Progenitor cell of endocrine pancreas (in vitro differentiated cells): ENCODE results near the gene C20orf144. TPM values are rescaled to one million over a fixed set of nuclear protein-coding genes. Genes with fewer than 3 reads are reported as not detected.

Source experiments
- DNase-seq: peaks from one replicate; pipeline ENCODE4 v3.0.0; 2021; ENCODE audit warnings: low spot score; ENCODE audit not compliant: unreplicated experiment
- H3K27ac Mint-ChIP-seq: 2 replicates; pipeline ENCODE4 v1.8.0; 2021; ENCODE audit warnings: mild to moderate bottlenecking, moderate library complexity, mixed read lengths
- H3K27me3 Mint-ChIP-seq: 2 replicates; pipeline ENCODE4 v1.8.0; 2021; ENCODE audit warnings: mixed read lengths
- H3K36me3 Mint-ChIP-seq: 2 replicates; pipeline ENCODE4 v1.8.0; 2022; ENCODE audit warnings: mixed read lengths; ENCODE audit not compliant: insufficient read depth
- H3K4me1 Mint-ChIP-seq: 2 replicates; pipeline ENCODE4 v1.8.0; 2021; ENCODE audit warnings: low read depth, mixed read lengths
- H3K4me3 Mint-ChIP-seq: 2 replicates; pipeline ENCODE4 v1.8.0; 2021; ENCODE audit warnings: low read depth, mild to moderate bottlenecking, moderate library complexity, mixed read lengths
- H3K9me3 Mint-ChIP-seq: 2 replicates; pipeline ENCODE4 v1.8.0; 2021; ENCODE audit warnings: low read depth, mixed read lengths
- CTCF ChIP-seq: fragments of 200-600 bp; sonication (generic); IDR thresholded peaks from one replicate; pipeline ENCODE4 v1.5.0; 2021; ENCODE audit warnings: antibody characterized with exemption, mild to moderate bottlenecking; ENCODE audit not compliant: unreplicated experiment
- total RNA-seq: library from RNA; stranded (reverse); gene quantifications from 2 replicates; pipeline ENCODE4 v1.2.1, GENCODE V29; 2021

Gene C20orf144
- total RNA-seq, 1 donor from 2014 or later: not detected

GRCh38 chr20:33685328-33686099, 23.4 kb downstream of the C20orf144 start:
- H3K27ac Mint-ChIP-seq: peak overlapping the region; percentile 80
- peak; percentile 50 for DNase-seq
- TF ChIP-seq CTCF: peak; percentile 11
- H3K27me3 Mint-ChIP-seq: no peaks in the 10 kb centered on the region
- H3K9me3 Mint-ChIP-seq: no peaks in the 10 kb centered on the region
- H3K4me3 Mint-ChIP-seq: peak overlapping the region; percentile 77
- H3K36me3 Mint-ChIP-seq: peaks cover 2% of the 10 kb centered on the region
- peaks cover 17% of the 10 kb centered on the region for H3K4me1 Mint-ChIP-seq

DNA sequence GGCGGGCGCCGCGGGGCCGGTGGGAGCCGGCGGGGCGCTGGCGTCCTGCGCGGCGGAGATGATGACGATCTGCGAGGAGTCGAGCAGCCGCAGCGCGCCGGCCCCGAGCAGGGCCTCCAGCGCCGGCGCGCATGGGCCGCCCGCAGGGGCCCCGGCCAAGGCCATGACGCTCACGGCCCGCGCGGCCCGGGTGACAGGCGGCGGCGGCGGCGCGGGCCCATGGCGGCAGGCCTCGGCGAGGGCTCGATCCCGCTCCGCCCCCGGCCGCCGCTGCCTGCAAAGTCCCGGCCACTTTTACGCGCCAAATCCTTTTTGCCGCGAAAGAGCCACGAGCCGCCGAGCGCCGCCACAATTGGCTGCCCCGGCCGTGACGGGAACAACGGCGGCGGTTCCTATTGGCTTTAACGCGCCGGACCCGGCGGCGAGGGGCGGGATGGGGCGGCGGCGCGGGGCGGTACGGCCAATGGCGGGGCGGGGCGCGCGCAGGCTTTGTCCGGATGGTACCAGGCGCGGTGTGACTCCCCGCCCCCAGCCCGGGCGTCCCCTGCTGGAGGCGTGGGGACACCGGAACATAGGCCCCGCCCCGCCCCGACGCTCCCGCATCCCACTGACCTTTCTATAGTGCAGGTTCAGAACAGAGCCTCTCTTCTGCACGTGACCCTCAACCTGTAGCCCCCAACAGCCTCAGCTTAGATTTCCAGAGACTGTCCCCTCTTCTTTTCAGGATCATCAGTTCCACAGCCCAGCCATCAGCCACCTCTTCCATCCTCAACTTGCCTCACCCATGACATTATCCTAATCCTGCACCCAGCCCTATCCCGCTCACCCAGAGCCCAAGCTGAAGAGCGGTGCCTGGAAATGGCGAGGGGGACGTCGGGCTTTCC, 24.2 kb downstream of the C20orf144 start, which contains the start of gene E2F1:
Gene E2F1, minus strand, starts transcription at position 286 of the 884 bp plus-strand sequence. Its CDS starts 121 bp downstream, at position 165.
- TF ChIP-seq CTCF: peak; percentile 53
- peak within 1 kb of the TSS; percentile 77 for H3K4me3 Mint-ChIP-seq
- peaks cover 2% of the 10 kb centered on the region for H3K36me3 Mint-ChIP-seq
- peak within 1 kb of the TSS; percentile 80 for H3K27ac Mint-ChIP-seq
- H3K27me3 Mint-ChIP-seq: no peaks in the 10 kb centered on the region
- peaks cover 17% of the 10 kb centered on the region for H3K4me1 Mint-ChIP-seq
- no peaks in the 10 kb centered on the region for H3K9me3 Mint-ChIP-seq
- peak; percentile 100 for DNase-seq

DNA sequence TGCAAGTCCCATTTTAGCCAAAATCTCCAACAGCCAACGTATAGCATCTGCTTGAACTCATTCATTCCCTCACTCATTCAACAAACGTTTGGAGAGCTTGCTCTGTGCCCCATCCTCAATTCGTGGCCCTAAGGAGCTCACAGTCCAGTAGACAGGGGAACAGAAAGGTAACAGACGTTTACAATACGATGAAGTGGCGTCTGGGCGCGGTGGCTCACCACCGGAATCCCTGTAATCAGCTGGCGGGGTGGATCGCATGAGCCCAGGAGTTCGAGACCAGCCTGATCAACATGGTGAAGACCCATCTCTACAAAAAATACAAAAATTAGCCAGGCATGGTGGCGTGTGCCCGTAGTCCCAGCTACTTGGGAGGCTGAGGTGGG, 24.8 kb downstream of the C20orf144 start:
- Mint-ChIP-seq H3K4me1 (peaks cover 17% of the 10 kb centered on the region), H3K4me3 (peak overlapping the region; percentile 73), H3K9me3 (no peaks in the 10 kb centered on the region), H3K27me3 (no peaks in the 10 kb centered on the region), H3K27ac (peak overlapping the region; percentile 16), H3K36me3 (peaks cover 2% of the 10 kb centered on the region)
- DNase-seq: no peak
- TF ChIP-seq CTCF: no peak

- Mint-ChIP-seq H3K9me3 (no peaks in the 10 kb centered on the region), H3K27ac (peak overlapping the region; percentile 16), H3K36me3 (peaks cover 2% of the 10 kb centered on the region), H3K27me3 (no peaks in the 10 kb centered on the region), H3K4me3 (peak overlapping the region; percentile 73), H3K4me1 (peaks cover 17% of the 10 kb centered on the region)
- TF ChIP-seq CTCF: no peak
- no peak for DNase-seq
These were observed 25.3 kb downstream of the C20orf144 start for GRCh38 chr20:33687370-33687915.
